Keratinocyte (primary cell): ENCODE data around the gene ZDHHC22.

Experiments used
- CTCF ChIP-seq, 3 experiments: IDR thresholded peaks in 1 of 3; conservative IDR thresholded peaks in 1 of 3; optimal IDR thresholded peaks in 1 of 3; 2 replicates in 2 of 3; 3 replicates in 1 of 3; pipeline versions ENCODE3 to v1.5.1; 2011; ENCODE audit warnings: low read length in 3 of 3, mild to moderate bottlenecking in 3 of 3, moderate library complexity in 2 of 3, control low read depth in 1 of 3, inconsistent platforms in 1 of 3; ENCODE audit not compliant: insufficient read depth in 2 of 3; ENCODE audit errors: extremely low read depth in 1 of 3
- EZH2 ChIP-seq: IDR thresholded peaks from one replicate; pipeline ENCODE4 v1.6.1; 2012; ENCODE audit warnings: inconsistent platforms, mild to moderate bottlenecking, low read length, moderate library complexity

- no peak for TF ChIP-seq CTCF (optimal IDR thresholded peaks at IDR 0.05 in 1 of 3, IDR thresholded peaks at IDR 0.05 in 1 of 3, conservative IDR thresholded peaks at IDR 0.05 in 1 of 3; ENCODE audit: extremely low read depth in 1 of 3, insufficient read depth in 2 of 3, low read length in 3 of 3)
- TF ChIP-seq EZH2, result no peak
These were observed 54.0 kb downstream of the ZDHHC22 start for GRCh38 chr14:77087631-77088030.
